HepG2 (cell line): ENCODE measurements around the gene ADH5. TPM values are rescaled to one million over a fixed set of nuclear protein-coding genes. Genes with fewer than 3 reads are reported as not detected.

Source experiments
- ATAC-seq: fragments of 200-7000 bp; cut with Tn5 transposase; 3 replicates; pipeline ENCODE4 v1.9.1; 2020; ENCODE audit warnings: mild to moderate bottlenecking, moderate library complexity
- BruUV-seq: library from RNA; stranded (reverse); fragments of 400-500 nt; replicated peaks from 2 replicates; lab custom pipeline; 2021; lab: Mats Ljungman, UMichigan
- CTCF ChIA-PET: fragments of 300-600 bp; formaldehyde crosslinking; extraction: SDS; loops from one replicate; lab custom pipeline; 2021; ENCODE audit warnings: low total read pairs, inconsistent platforms, low intra/inter-chr PET ratio; lab: Yijun Ruan, JAX
- POLR2A ChIA-PET: fragments of 350-600 bp; sonication (Branson Sonifier 250); formaldehyde crosslinking; loops from one replicate; lab custom pipeline; 2020; ENCODE audit warnings: antibody characterized with exemption, inconsistent platforms; lab: Yijun Ruan, JAX
- DNase-seq: peaks from one replicate; pipeline ENCODE4 v3.0.0-alpha.2; 2015; ENCODE audit warnings: low spot score
- FAIRE-seq: peaks from 3 replicates; lab custom pipeline; 2011; peaks lifted over from hg19 to GRCh38; lab: Jason Lieb, UNC
- H2AFZ ChIP-seq: one replicate; pipeline ENCODE4 v1.6.1; 2011; ENCODE audit warnings: low read length, inconsistent platforms
- H3K27ac ChIP-seq: fragments of 300-600 bp; 3 replicates; pipeline ENCODE4 v1.8.0; 2011; ENCODE audit warnings: mixed run types, mild to moderate bottlenecking, mixed read lengths, low read length, inconsistent platforms; ENCODE audit not compliant: insufficient read depth; ENCODE audit errors: extremely low read length
- H3K27me3 ChIP-seq, 2 experiments: fragments of 200-600 bp in 1 of 2; 2 replicates in 1 of 2; 3 replicates in 1 of 2; pipeline versions ENCODE4 v1.6.0 to v1.8.0; 2011; ENCODE audit warnings: low read length in 2 of 2, mild to moderate bottlenecking in 2 of 2, moderate library complexity in 2 of 2, inconsistent platforms in 1 of 2; ENCODE audit not compliant: insufficient read depth in 2 of 2, control insufficient read depth in 1 of 2
- H3K36me3 ChIP-seq, 2 experiments: fragments of 200-600 bp in 1 of 2; replicated peaks in 1 of 2; 2 replicates in 1 of 2; 3 replicates in 1 of 2; pipeline versions ENCODE4 v1.5.1 to v1.8.0; 2011; ENCODE audit warnings: low read length in 2 of 2, inconsistent platforms in 1 of 2; ENCODE audit not compliant: insufficient read depth in 2 of 2, control insufficient read depth in 1 of 2
- H3K4me1 ChIP-seq: 2 replicates; pipeline ENCODE4 v1.5.1; 2012; ENCODE audit warnings: low read length, inconsistent platforms; ENCODE audit not compliant: insufficient read depth
- H3K4me2 ChIP-seq: 2 replicates; pipeline ENCODE4 v1.6.0; 2011; ENCODE audit warnings: low read depth, low read length, inconsistent platforms
- H3K4me3 ChIP-seq, 3 experiments: fragments of 200-600 bp in 1 of 3; sonication (generic), shearing (Covaris generic) in 1 of 3; replicated peaks in 1 of 3; 2 replicates each; pipeline ENCODE4 v1.5.1; 2011 to 2016; ENCODE audit warnings: low read length in 3 of 3, inconsistent platforms in 2 of 3, low read depth in 2 of 3, mild to moderate bottlenecking in 2 of 3, control low read depth in 1 of 3, mixed read lengths in 1 of 3; ENCODE audit not compliant: insufficient read depth in 1 of 3
- H3K79me2 ChIP-seq: one replicate; pipeline ENCODE4 v1.6.1; 2011; ENCODE audit warnings: low read length, inconsistent platforms; ENCODE audit not compliant: insufficient read depth
- H3K9ac ChIP-seq: 2 replicates; pipeline ENCODE4 v1.6.0; 2011; ENCODE audit warnings: mild to moderate bottlenecking, low read depth, low read length, inconsistent platforms; ENCODE audit not compliant: insufficient read depth
- H3K9me3 ChIP-seq: 2 replicates; pipeline ENCODE4 v1.5.1; 2012; ENCODE audit warnings: mild to moderate bottlenecking, low read length
- H4K20me1 ChIP-seq: 2 replicates; pipeline ENCODE4 v1.6.0; 2011; ENCODE audit warnings: inconsistent platforms, mild to moderate bottlenecking, low read length, moderate library complexity; ENCODE audit not compliant: insufficient read depth
- AGO2 ChIP-seq: fragments of 200-400 bp; formaldehyde crosslinking; optimal IDR thresholded peaks from 2 replicates; pipeline ENCODE3; 2017; ENCODE audit warnings: mild to moderate bottlenecking, low read depth, low read length, moderate library complexity
- BHLHE40 ChIP-seq: IDR thresholded peaks from 2 replicates; pipeline ENCODE4 v1.6.1; 2011; ENCODE audit warnings: low read length, improper control_type of control experiment
- HDAC2 ChIP-seq: sonication (generic); formaldehyde crosslinking; IDR thresholded peaks from 2 replicates; pipeline ENCODE4 v1.4.0; 2020; ENCODE audit warnings: missing genetic modification reagents
- ISX ChIP-seq: sonication (generic); formaldehyde crosslinking; conservative IDR thresholded peaks from 2 replicates; pipeline ENCODE4 v1.5.0; 2020; ENCODE audit warnings: missing genetic modification reagents
- MYNN ChIP-seq: sonication (generic); formaldehyde crosslinking; IDR thresholded peaks from 2 replicates; pipeline ENCODE4 v1.4.0; 2020; ENCODE audit warnings: mild to moderate bottlenecking, low read depth, missing genetic modification reagents
- NFKB2 ChIP-seq: sonication (generic); formaldehyde crosslinking; IDR thresholded peaks from 2 replicates; pipeline ENCODE4 v1.4.0; 2020; ENCODE audit warnings: missing genetic modification reagents, borderline replicate concordance
- NFKBIZ ChIP-seq: IDR thresholded peaks from 2 replicates; pipeline ENCODE4 v1.6.1; 2018; ENCODE audit warnings: missing genetic modification reagents, missing compliant biosample characterization
- NONO ChIP-seq, 2 experiments: fragments of 450-650 bp in 1 of 2; sonication (generic) in 1 of 2; formaldehyde crosslinking in 1 of 2; IDR thresholded peaks in 1 of 2; conservative IDR thresholded peaks in 1 of 2; 2 replicates each; pipeline versions ENCODE4 v1.6.1 to v1.8.0; 2017 to 2022; ENCODE audit warnings: mild to moderate bottlenecking in 1 of 2, missing genetic modification reagents in 1 of 2, moderate library complexity in 1 of 2
- SIN3A ChIP-seq: IDR thresholded peaks from 2 replicates; pipeline ENCODE4 v1.6.1; 2011; ENCODE audit warnings: low read depth, mild to moderate bottlenecking, control low read depth, low read length, borderline replicate concordance
- U2AF2 ChIP-seq: fragments of 200-400 bp; formaldehyde crosslinking; IDR thresholded peaks from 2 replicates; pipeline ENCODE4 v1.6.1; 2017; ENCODE audit warnings: low read depth, mild to moderate bottlenecking, low read length
- ZC3H13 ChIP-seq: sonication (generic); formaldehyde crosslinking; IDR thresholded peaks from 2 replicates; pipeline ENCODE4 v1.8.1; 2023; ENCODE audit warnings: mild to moderate bottlenecking, missing genetic modification reagents, moderate library complexity
- ZFP91 ChIP-seq: sonication (generic); formaldehyde crosslinking; IDR thresholded peaks from 2 replicates; pipeline ENCODE4 v1.9.0; 2022; ENCODE audit warnings: missing genetic modification reagents, mild to moderate bottlenecking, borderline replicate concordance
- ZKSCAN5 ChIP-seq: sonication (generic); formaldehyde crosslinking; IDR thresholded peaks from 2 replicates; pipeline ENCODE4 v1.5.1; 2020; ENCODE audit warnings: mild to moderate bottlenecking, missing genetic modification reagents
- ZNF558 ChIP-seq: sonication (generic); formaldehyde crosslinking; IDR thresholded peaks from 2 replicates; pipeline ENCODE4 v1.9.0; 2022; ENCODE audit warnings: mild to moderate bottlenecking, missing genetic modification reagents, borderline replicate concordance
- ZNF567 ChIP-seq: sonication (generic); formaldehyde crosslinking; IDR thresholded peaks from 2 replicates; pipeline ENCODE4 v1.8.1; 2023; ENCODE audit warnings: mild to moderate bottlenecking, missing genetic modification reagents, borderline replicate concordance
- ZNF619 ChIP-seq: sonication (generic); formaldehyde crosslinking; IDR thresholded peaks from 2 replicates; pipeline ENCODE4 v1.4.0; 2020; ENCODE audit warnings: mild to moderate bottlenecking, missing genetic modification reagents
- WGBS: methylation state at CpG from one replicate; pipeline ENCODE4 v1.1.6; 2017; ENCODE audit warnings: low lambda C conversion rate; 5-methylcytosine and 5-hydroxymethylcytosine counted together
- in situ Hi-C: cut with HindIII; loops from 2 replicates; pipeline ENCODE4 v1.10.0; 2017; ENCODE audit warnings: low pct_unique_long_range_greater_than_20kb; ENCODE audit not compliant: extremely low pct_ligation_motif_present
- intact Hi-C: fragments of 100-400 bp; cut with micrococcal nuclease; formaldehyde crosslinking; loops from one replicate; pipeline ENCODE4 v1.10.0; 2022; ENCODE audit not compliant: unreplicated experiment
- polyA plus RNA-seq, 8 experiments: library from polyadenylated mRNA; depleted of rRNA in 3 of 8; stranded (reverse) in 7 of 8; unstranded in 1 of 8; fragments of >200 nt; fragmentation: Illumina TruSeq in 4 of 8; extraction: Trizol in 4 of 8; gene quantifications; 2 replicates each; pipeline versions ENCODE4 v1.2.1 to v1.2.3, GENCODE V29; 2011 to 2016; ENCODE audit warnings: low read depth in 4 of 8, missing spikeins in 1 of 8, mixed read lengths in 1 of 8; ENCODE audit not compliant: insufficient read depth in 1 of 8
- total RNA-seq, 5 experiments: library from RNA; depleted of rRNA; stranded (reverse); fragments of >200 nt; fragmentation: Illumina TruSeq; extraction: Trizol; gene quantifications; 2 replicates each; pipeline ENCODE4 v1.2.3, GENCODE V29; 2016; ENCODE audit warnings: low read depth in 1 of 5

ADH5 gene
- total and polyA plus RNA-seq, 2 of the 13 experiments (the other 11 are each of a cell fraction or from before 2014, with no cell fraction given) = 349 to 512 TPM

GRCh38 chr4:99029852-99030251 lies 58.7 kb downstream of the ADH5 start:
- CTCF ChIA-PET = no interaction called here
- Histone ChIP-seq H4K20me1 (peaks cover 3% of the 10 kb centered on the region; the same call in 1 of the 2 replicates), H3K4me2 (no peak overlapping the region), H3K4me3 (no peak overlapping the region), H3K79me2 (peaks cover 78% of the 10 kb centered on the region), H3K27me3 (no peaks in the 10 kb centered on the region), H3K9ac (no peak overlapping the region), H3K27ac (no peak overlapping the region), H3K9me3 (no peaks in the 10 kb centered on the region), H3K4me1 (peaks cover 69% of the 10 kb centered on the region), H2AFZ (no peak overlapping the region), H3K36me3 (peaks cover 2 to 18% of the 10 kb centered on the region in 2 experiments; a peak in 4 of 5 replicates)
- intact Hi-C loops = no loop called here
- TF ChIP-seq NONO (IDR thresholded peaks at IDR 0.05) (no peak), NONO (CRISPR knock-in tag; conservative IDR thresholded peaks at IDR 0.05) (no peak), ISX (CRISPR knock-in tag) (no peak), ZFP91 (CRISPR knock-in tag) (no peak)
- 96% methylated on average over 3 of the region's 3 CpGs for WGBS
- POLR2A ChIA-PET = interaction anchor here (1.0 kb wide), 1 partner anchor 35 kb away, joined by 4 read pairs; the partner anchor contains the start of gene METAP1
- FAIRE-seq = no peak
- no peak for ATAC-seq
- no TSS peak for BruUV-seq
- DNase-seq = no peak
- in situ Hi-C loops = no loop called here

- Histone ChIP-seq H2AFZ (no peak overlapping the region), H3K4me1 (peaks cover 76% of the 10 kb centered on the region), H3K4me2 (no peak overlapping the region), H3K27me3 (no peaks in the 10 kb centered on the region), H4K20me1 (peaks cover 7% of the 10 kb centered on the region), H3K9me3 (no peaks in the 10 kb centered on the region), H3K9ac (no peak overlapping the region), H3K79me2 (peaks cover 85% of the 10 kb centered on the region), H3K27ac (no peak overlapping the region), H3K36me3 (peaks cover 2 to 14% of the 10 kb centered on the region in 2 experiments; a peak in 4 of 5 replicates), H3K4me3 (no peak overlapping the region)
- CTCF ChIA-PET = no interaction called here
- DNase-seq (no peak), FAIRE-seq (no peak), ATAC-seq (no peak)
- POLR2A ChIA-PET = interaction anchor here (1.0 kb wide), 1 partner anchor 34 kb away, joined by 4 read pairs; the partner anchor contains the start of gene METAP1
- WGBS = 50% methylated on average over 1 of the region's 1 CpG
- no TSS peak for BruUV-seq
- intact Hi-C loops (no loop called here), in situ Hi-C loops (no loop called here)
- TF ChIP-seq NFKB2 (CRISPR knock-in tag) = no peak
- no peak for TF ChIP-seq U2AF2
- TF ChIP-seq HDAC2 (CRISPR knock-in tag) = no peak
- no peak for TF ChIP-seq ZNF558 (CRISPR knock-in tag)
- TF ChIP-seq MYNN (CRISPR knock-in tag) = no peak
- no peak for TF ChIP-seq SIN3A
- TF ChIP-seq NFKBIZ = no peak
- TF ChIP-seq AGO2 = no peak
- TF ChIP-seq ZNF567 (CRISPR knock-in tag) = no peak
- no peak for TF ChIP-seq ZC3H13 (CRISPR knock-in tag)
- no peak for TF ChIP-seq ZNF619 (CRISPR knock-in tag)
- no peak for TF ChIP-seq BHLHE40
- TF ChIP-seq ZKSCAN5 (CRISPR knock-in tag) = no peak
Measured at GRCh38 chr4:99029018-99029735, 59.4 kb downstream of the ADH5 start.
